HEK293 (cell line): Measurements from ENCODE around the gene TEX53.

ENCODE experiments used
- CTCF ChIA-PET: fragments of 350-600 bp; formaldehyde crosslinking; extraction: SDS; loops from one replicate; lab custom pipeline; 2021; ENCODE audit warnings: antibody characterized with exemption; lab: Yijun Ruan, JAX
- POLR2A ChIA-PET: fragments of 300-600 bp; formaldehyde crosslinking; extraction: SDS; loops from one replicate; lab custom pipeline; 2020; ENCODE audit warnings: antibody characterized with exemption, inconsistent platforms; lab: Yijun Ruan, JAX
- H3K27ac ChIP-seq: fragments of 200-500 bp; sonication (Bioruptor generic); 2 replicates; pipeline ENCODE4 v1.5.1; 2014; ENCODE audit warnings: low read depth, low read length, control low read depth, inconsistent platforms; ENCODE audit errors: extremely low read depth
- H3K36me3 ChIP-seq, 2 experiments: fragments of 200-500 bp in 1 of 2; sonication (Bioruptor generic) in 1 of 2; 1 replicate in 1 of 2; 2 replicates in 1 of 2; pipeline ENCODE4 v1.5.1; 2014 to 2017; ENCODE audit warnings: inconsistent platforms in 2 of 2, low read length in 2 of 2; ENCODE audit not compliant: control insufficient read depth in 2 of 2, insufficient read depth in 1 of 2
- H3K4me1 ChIP-seq: fragments of 200-500 bp; sonication (Bioruptor generic); 2 replicates; pipeline ENCODE4 v1.5.1; 2014; ENCODE audit warnings: mild to moderate bottlenecking, low read length, inconsistent platforms; ENCODE audit not compliant: control insufficient read depth, insufficient read depth
- H3K4me3 ChIP-seq: 2 replicates; pipeline ENCODE4 v1.5.1; 2011; ENCODE audit warnings: low read depth, mild to moderate bottlenecking, control low read depth, low read length, moderate library complexity
- H3K9me3 ChIP-seq: fragments of 200-500 bp; sonication (Bioruptor generic); 2 replicates; pipeline ENCODE4 v1.5.1; 2014; ENCODE audit warnings: low read depth, low read length, inconsistent platforms; ENCODE audit not compliant: control insufficient read depth, insufficient read depth
- GLI4 ChIP-seq: fragments of 450-650 bp; formaldehyde crosslinking; IDR thresholded peaks from 2 replicates; pipeline ENCODE4 v1.5.1; 2016; ENCODE audit warnings: missing biosample characterization, missing genetic modification characterization
- GLIS2 ChIP-seq: fragments of 450-650 bp; formaldehyde crosslinking; IDR thresholded peaks from 2 replicates; pipeline ENCODE4 v1.5.1; 2016; ENCODE audit warnings: missing biosample characterization, missing genetic modification characterization
- PRDM2 ChIP-seq: fragments of 450-650 bp; formaldehyde crosslinking; IDR thresholded peaks from 2 replicates; pipeline ENCODE4 v1.5.1; 2016; ENCODE audit warnings: missing biosample characterization, missing genetic modification characterization, borderline replicate concordance
- SP3 ChIP-seq: fragments of 450-650 bp; formaldehyde crosslinking; IDR thresholded peaks from 2 replicates; pipeline ENCODE4 v1.5.1; 2016; ENCODE audit warnings: missing biosample characterization, missing genetic modification characterization
- WT1 ChIP-seq: fragments of 450-650 bp; formaldehyde crosslinking; IDR thresholded peaks from 2 replicates; pipeline ENCODE4 v1.5.1; 2016; ENCODE audit warnings: missing biosample characterization, missing genetic modification characterization
- ZBTB44 ChIP-seq: fragments of 450-650 bp; IDR thresholded peaks from 2 replicates; pipeline ENCODE4 v1.5.1; 2018; ENCODE audit warnings: missing biosample characterization, mild to moderate bottlenecking, missing genetic modification characterization
- ZNF175 ChIP-seq: fragments of 450-650 bp; formaldehyde crosslinking; IDR thresholded peaks from 2 replicates; pipeline ENCODE4 v1.5.1; 2016; ENCODE audit warnings: missing biosample characterization, missing genetic modification characterization
- ZNF19 ChIP-seq: fragments of 450-650 bp; formaldehyde crosslinking; IDR thresholded peaks from 2 replicates; pipeline ENCODE4; 2016; ENCODE audit warnings: missing biosample characterization, missing genetic modification characterization, low read depth
- ZNF211 ChIP-seq: fragments of 450-650 bp; formaldehyde crosslinking; IDR thresholded peaks from 2 replicates; pipeline ENCODE4 v1.5.1; 2016; ENCODE audit warnings: low read depth, missing biosample characterization, missing genetic modification characterization
- ZNF248 ChIP-seq: fragments of 450-650 bp; formaldehyde crosslinking; IDR thresholded peaks from 2 replicates; pipeline ENCODE4 v1.5.1; 2017; ENCODE audit warnings: missing biosample characterization, missing genetic modification characterization
- ZNF274 ChIP-seq, 2 experiments: fragments of 200-500 bp in 1 of 2; fragments of 450-650 bp in 1 of 2; sonication (Bioruptor generic) in 1 of 2; formaldehyde crosslinking in 1 of 2; IDR thresholded peaks; 2 replicates each; pipeline versions ENCODE4 v1.5.1 to v1.6.1; 2014 to 2016; ENCODE audit warnings: borderline replicate concordance in 1 of 2, inconsistent platforms in 1 of 2, low read length in 1 of 2, missing biosample characterization in 1 of 2, missing genetic modification characterization in 1 of 2
- ZNF341 ChIP-seq: fragments of 450-650 bp; formaldehyde crosslinking; IDR thresholded peaks from 2 replicates; pipeline ENCODE4; 2016; ENCODE audit warnings: low read depth, missing biosample characterization, missing genetic modification characterization
- ZNF530 ChIP-seq: fragments of 450-650 bp; formaldehyde crosslinking; IDR thresholded peaks from 2 replicates; pipeline ENCODE4 v1.5.1; 2016; ENCODE audit warnings: low read depth, missing biosample characterization, missing genetic modification characterization
- ZNF544 ChIP-seq: fragments of 450-650 bp; formaldehyde crosslinking; IDR thresholded peaks from 2 replicates; pipeline ENCODE4 v1.5.0; 2017; ENCODE audit warnings: missing biosample characterization, missing genetic modification characterization
- ZNF548 ChIP-seq: fragments of 450-650 bp; formaldehyde crosslinking; IDR thresholded peaks from 2 replicates; pipeline ENCODE4 v1.5.1; 2016; ENCODE audit warnings: missing biosample characterization, missing genetic modification characterization
- ZNF558 ChIP-seq: fragments of 450-650 bp; formaldehyde crosslinking; IDR thresholded peaks from 2 replicates; pipeline ENCODE4 v1.5.1; 2016; ENCODE audit warnings: missing biosample characterization, missing genetic modification characterization
- ZNF571 ChIP-seq: fragments of 450-650 bp; formaldehyde crosslinking; IDR thresholded peaks from 2 replicates; pipeline ENCODE4 v1.5.0; 2017; ENCODE audit warnings: missing biosample characterization, missing genetic modification characterization
- ZNF621 ChIP-seq: fragments of 450-650 bp; formaldehyde crosslinking; IDR thresholded peaks from 2 replicates; pipeline ENCODE4 v1.5.1; 2017; ENCODE audit warnings: missing biosample characterization, missing genetic modification characterization
- TF ChIP-seq, protein P1 (sequence below): fragments of 450-650 bp; formaldehyde crosslinking; IDR thresholded peaks from 2 replicates; pipeline ENCODE4 v1.5.1; 2016; ENCODE audit warnings: missing biosample characterization, missing genetic modification characterization
- TF ChIP-seq, protein P2 (sequence below): fragments of 450-650 bp; formaldehyde crosslinking; conservative IDR thresholded peaks from 2 replicates; pipeline ENCODE4 v1.5.1; 2016; ENCODE audit warnings: low read depth, missing biosample characterization, missing genetic modification characterization
- TF ChIP-seq, protein P3 (sequence below): fragments of 450-650 bp; formaldehyde crosslinking; optimal IDR thresholded peaks from 2 replicates; pipeline ENCODE3; 2016; ENCODE audit warnings: missing biosample characterization, mild to moderate bottlenecking, missing genetic modification characterization

The TEX53 gene

DNA sequence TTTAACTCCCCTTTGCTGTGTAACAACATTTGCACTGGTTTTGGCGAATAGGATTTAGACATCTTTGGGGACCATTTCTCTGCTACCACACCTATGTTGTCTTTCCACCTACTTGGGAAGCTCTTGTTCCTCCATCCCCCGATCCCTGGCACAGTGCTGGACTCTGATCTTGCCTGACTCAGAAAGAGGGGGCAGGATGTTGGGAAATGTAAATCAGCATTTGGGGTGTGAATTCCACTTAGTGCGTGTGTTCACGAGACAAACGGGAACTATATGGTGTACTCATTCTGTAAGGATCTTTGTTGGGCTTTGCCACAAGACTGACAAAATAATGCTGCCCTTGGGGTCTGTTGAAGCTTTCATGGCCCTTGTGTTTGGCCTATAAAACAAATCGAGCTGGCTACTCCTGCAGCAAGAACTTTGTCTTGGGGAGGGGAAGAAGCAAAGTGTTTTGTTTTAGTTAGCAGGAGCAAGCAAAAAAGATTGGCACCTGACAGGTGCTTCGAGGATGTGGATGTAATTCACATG is 28.0 kb downstream of the TEX53 start:
- POLR2A ChIA-PET, result interaction anchor here (0.7 to 1.3 kb wide), 3 partner anchors 18 to 63 kb away, joined by 3 to 4 read pairs (median 3); partner anchors contain the start of genes ATP6V1G1 and TMEM268
- TF ChIP-seq ZNF274 (IDR thresholded peaks at IDR 0.05; ENCODE audit: low read length) (no peak), ZNF274 (tag by site-specific recombination; IDR thresholded peaks at IDR 0.05; ENCODE audit: borderline replicate concordance) (no peak), WT1 (tag by site-specific recombination) (no peak)
- TF ChIP-seq, all 188 proteins: peak for 0
- H3K9me3 ChIP-seq, result no peaks in the 10 kb centered on the region
- H3K36me3 ChIP-seq, result peaks cover 0 to 70% of the 10 kb centered on the region in 2 experiments; a peak in 2 of 3 replicates
- no peak overlapping the region for H3K27ac ChIP-seq
- no peaks in the 10 kb centered on the region for H3K4me1 ChIP-seq
- no peak overlapping the region for H3K4me3 ChIP-seq
- CTCF ChIA-PET, result interaction anchor here (0.6 to 0.8 kb wide), 2 partner anchors 122 to 385 kb away, joined by 3 to 4 read pairs; no protein-coding TSS in a partner anchor

DNA sequence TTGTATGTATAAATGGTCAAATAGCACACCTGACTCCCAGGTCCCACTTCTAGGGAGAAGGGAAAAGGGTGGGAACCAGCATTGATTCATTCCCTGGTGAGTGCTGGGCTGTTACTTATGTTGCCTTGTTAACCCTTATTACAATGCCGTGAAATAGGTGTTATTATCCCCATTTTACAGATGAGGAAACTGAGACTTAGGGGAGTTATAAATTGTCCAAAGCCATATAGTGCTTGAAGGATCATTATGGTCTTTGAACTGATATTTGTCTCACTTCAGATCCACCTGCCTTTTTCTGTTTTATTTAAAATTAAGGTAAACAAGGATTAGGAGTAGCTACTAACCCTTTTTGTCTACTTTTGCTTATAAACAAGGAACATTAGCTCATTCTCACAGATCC is 30.1 kb downstream of the TEX53 start:
- H3K9me3 ChIP-seq, result no peaks in the 10 kb centered on the region
- no peak overlapping the region for H3K4me3 ChIP-seq
- peaks cover 0 to 53% of the 10 kb centered on the region in 2 experiments; a peak in 2 of 3 replicates for H3K36me3 ChIP-seq
- H3K4me1 ChIP-seq, result no peaks in the 10 kb centered on the region
- TF ChIP-seq ZNF341 (no peak), ZNF558 (tag by site-specific recombination) (no peak), PRDM2 (tag by site-specific recombination) (no peak), ZNF19 (tag by site-specific recombination) (no peak), GLIS2 (no peak), ZNF548 (tag by site-specific recombination) (no peak), ZNF175 (tag by site-specific recombination) (no peak), SP3 (no peak), ZNF544 (tag by site-specific recombination) (no peak), ZNF248 (tag by site-specific recombination) (no peak), GLI4 (no peak), ZNF621 (tag by site-specific recombination) (no peak), ZBTB44 (tag by site-specific recombination) (no peak), ZNF571 (no peak), ZNF211 (tag by site-specific recombination) (no peak), ZNF530 (tag by site-specific recombination) (no peak)
- TF ChIP-seq, protein P1, sequence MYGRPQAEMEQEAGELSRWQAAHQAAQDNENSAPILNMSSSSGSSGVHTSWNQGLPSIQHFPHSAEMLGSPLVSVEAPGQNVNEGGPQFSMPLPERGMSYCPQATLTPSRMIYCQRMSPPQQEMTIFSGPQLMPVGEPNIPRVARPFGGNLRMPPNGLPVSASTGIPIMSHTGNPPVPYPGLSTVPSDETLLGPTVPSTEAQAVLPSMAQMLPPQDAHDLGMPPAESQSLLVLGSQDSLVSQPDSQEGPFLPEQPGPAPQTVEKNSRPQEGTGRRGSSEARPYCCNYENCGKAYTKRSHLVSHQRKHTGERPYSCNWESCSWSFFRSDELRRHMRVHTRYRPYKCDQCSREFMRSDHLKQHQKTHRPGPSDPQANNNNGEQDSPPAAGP, result no peak
- TF ChIP-seq, protein P2, sequence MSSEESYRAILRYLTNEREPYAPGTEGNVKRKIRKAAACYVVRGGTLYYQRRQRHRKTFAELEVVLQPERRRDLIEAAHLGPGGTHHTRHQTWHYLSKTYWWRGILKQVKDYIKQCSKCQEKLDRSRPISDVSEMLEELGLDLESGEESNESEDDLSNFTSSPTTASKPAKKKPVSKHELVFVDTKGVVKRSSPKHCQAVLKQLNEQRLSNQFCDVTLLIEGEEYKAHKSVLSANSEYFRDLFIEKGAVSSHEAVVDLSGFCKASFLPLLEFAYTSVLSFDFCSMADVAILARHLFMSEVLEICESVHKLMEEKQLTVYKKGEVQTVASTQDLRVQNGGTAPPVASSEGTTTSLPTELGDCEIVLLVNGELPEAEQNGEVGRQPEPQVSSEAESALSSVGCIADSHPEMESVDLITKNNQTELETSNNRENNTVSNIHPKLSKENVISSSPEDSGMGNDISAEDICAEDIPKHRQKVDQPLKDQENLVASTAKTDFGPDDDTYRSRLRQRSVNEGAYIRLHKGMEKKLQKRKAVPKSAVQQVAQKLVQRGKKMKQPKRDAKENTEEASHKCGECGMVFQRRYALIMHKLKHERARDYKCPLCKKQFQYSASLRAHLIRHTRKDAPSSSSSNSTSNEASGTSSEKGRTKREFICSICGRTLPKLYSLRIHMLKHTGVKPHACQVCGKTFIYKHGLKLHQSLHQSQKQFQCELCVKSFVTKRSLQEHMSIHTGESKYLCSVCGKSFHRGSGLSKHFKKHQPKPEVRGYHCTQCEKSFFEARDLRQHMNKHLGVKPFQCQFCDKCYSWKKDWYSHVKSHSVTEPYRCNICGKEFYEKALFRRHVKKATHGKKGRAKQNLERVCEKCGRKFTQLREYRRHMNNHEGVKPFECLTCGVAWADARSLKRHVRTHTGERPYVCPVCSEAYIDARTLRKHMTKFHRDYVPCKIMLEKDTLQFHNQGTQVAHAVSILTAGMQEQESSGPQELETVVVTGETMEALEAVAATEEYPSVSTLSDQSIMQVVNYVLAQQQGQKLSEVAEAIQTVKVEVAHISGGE, result no peak
- TF ChIP-seq, protein P3, sequence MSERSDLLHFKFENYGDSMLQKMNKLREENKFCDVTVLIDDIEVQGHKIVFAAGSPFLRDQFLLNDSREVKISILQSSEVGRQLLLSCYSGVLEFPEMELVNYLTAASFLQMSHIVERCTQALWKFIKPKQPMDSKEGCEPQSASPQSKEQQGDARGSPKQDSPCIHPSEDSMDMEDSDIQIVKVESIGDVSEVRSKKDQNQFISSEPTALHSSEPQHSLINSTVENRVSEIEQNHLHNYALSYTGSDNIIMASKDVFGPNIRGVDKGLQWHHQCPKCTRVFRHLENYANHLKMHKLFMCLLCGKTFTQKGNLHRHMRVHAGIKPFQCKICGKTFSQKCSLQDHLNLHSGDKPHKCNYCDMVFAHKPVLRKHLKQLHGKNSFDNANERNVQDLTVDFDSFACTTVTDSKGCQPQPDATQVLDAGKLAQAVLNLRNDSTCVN, result no peak
- no peak overlapping the region for H3K27ac ChIP-seq
- ChIA-PET CTCF (interaction anchor here (0.8 to 1.9 kb wide), 3 partner anchors 26 to 140 kb away, joined by 3 to 4 read pairs (median 3); no protein-coding TSS in a partner anchor), POLR2A (no interaction called here)
